H1 (cell line): ENCODE measurements around the gene PDPK1.

Experiments used
- ATF3 ChIP-seq: IDR thresholded peaks from 2 replicates; pipeline ENCODE4 v1.6.1; 2011; ENCODE audit warnings: low read depth, mild to moderate bottlenecking, low read length; ENCODE audit not compliant: insufficient read depth
- CTCF ChIP-seq, 3 experiments: IDR thresholded peaks; 1 replicate in 2 of 3; 2 replicates in 1 of 3; pipeline versions ENCODE4 v1.5.1 to v1.6.1; 2011; ENCODE audit warnings: low read length in 3 of 3, mild to moderate bottlenecking in 3 of 3, inconsistent platforms in 2 of 3, low read depth in 1 of 3, moderate library complexity in 1 of 3; ENCODE audit not compliant: insufficient read depth in 1 of 3; ENCODE audit errors: control extremely low read depth in 1 of 3
- EZH2 ChIP-seq: fragments of 200-600 bp; sonication (generic); IDR thresholded peaks from 2 replicates; pipeline ENCODE4 v1.7.1; 2012; ENCODE audit warnings: low read depth, mild to moderate bottlenecking, moderate library complexity, low read length, inconsistent platforms; ENCODE audit not compliant: severe bottlenecking
- POLR2A ChIP-seq, 2 experiments: IDR thresholded peaks; 1 replicate in 1 of 2; 2 replicates in 1 of 2; pipeline ENCODE4 v1.6.1; 2011; ENCODE audit warnings: low read depth in 2 of 2, low read length in 2 of 2, mild to moderate bottlenecking in 2 of 2; ENCODE audit errors: control extremely low read depth in 1 of 2

- TF ChIP-seq CTCF (IDR thresholded peaks at IDR 0.05; ENCODE audit: control extremely low read depth in 1 of 3, insufficient read depth in 1 of 3, low read depth in 1 of 3, low read length in 3 of 3) (no peak), POLR2A (IDR thresholded peaks at IDR 0.05; ENCODE audit: control extremely low read depth in 1 of 2, low read depth in 2 of 2, low read length in 2 of 2) (no peak), EZH2 (no peak), ATF3 (no peak)
Observed at GRCh38 chr16:2496223-2497115, 41.4 kb upstream of the PDPK1 start.
